GM19043 (cell line): ENCODE measurements around the gene GOLGA8A.
A peak's percentile ranks its signal among the peaks of the same experiment; 100 is the strongest.
"Not testable (repeated sequence)": the region's sequence is repeated elsewhere in the genome, so short reads cannot be mapped to it uniquely, and the experiment has no call there.

Experiments
- ATAC-seq: cut with Tn5 transposase; IDR thresholded peaks from one replicate; pipeline ENCODE4 v1.9.1; 2021; ENCODE audit warnings: low read depth; ENCODE audit not compliant: unreplicated experiment

Gene GOLGA8A

DNA sequence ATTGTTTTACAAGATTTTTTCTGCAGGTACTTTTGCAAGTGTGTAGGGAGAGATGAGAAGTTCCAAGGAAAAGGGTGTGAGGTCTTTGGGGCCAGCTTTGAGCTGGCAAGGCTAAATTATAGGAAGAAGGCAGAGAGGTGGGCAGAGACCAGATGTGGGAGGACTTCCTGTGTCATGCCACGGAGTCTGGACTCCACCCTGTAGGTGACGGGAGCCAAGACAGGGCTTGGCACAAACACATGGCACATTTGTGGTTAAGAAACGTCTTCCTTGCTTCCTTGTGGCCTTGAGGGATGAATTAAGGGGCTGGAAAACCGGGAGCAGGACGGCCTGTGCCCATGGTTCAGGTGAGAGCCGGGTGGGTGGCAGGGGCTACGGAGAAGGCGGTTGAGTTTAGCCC lies 19.2 kb downstream of the GOLGA8A start:
- not testable (repeated sequence) for ATAC-seq

DNA sequence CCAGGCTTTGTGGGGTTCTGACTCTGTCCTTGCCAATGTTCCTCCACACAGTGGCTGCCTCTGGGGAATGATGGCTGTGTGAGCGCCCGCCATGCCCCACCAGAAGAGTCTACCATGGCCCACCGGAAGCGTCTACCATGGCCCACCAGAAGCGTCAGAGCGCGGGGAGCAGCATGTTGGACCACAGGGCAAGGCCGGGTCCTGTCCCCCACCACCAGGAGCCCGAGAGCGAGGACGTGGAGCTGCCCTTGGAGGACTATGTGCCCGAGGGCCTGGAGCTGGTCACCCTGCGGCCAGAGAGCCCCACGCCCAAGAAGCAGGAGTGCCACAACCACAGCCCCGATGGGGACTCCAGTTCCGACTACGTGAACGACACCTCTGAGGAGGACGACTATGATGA lies 28.1 kb downstream of the GOLGA8A start:
- not testable (repeated sequence) for ATAC-seq

GRCh38 chr15:34408973-34409372 lies 28.6 kb downstream of the GOLGA8A start:
- not testable (repeated sequence) for ATAC-seq

- ATAC-seq: peak; percentile 49
Observed at GRCh38 chr15:34403899-34404298, 33.7 kb downstream of the GOLGA8A start.

DNA sequence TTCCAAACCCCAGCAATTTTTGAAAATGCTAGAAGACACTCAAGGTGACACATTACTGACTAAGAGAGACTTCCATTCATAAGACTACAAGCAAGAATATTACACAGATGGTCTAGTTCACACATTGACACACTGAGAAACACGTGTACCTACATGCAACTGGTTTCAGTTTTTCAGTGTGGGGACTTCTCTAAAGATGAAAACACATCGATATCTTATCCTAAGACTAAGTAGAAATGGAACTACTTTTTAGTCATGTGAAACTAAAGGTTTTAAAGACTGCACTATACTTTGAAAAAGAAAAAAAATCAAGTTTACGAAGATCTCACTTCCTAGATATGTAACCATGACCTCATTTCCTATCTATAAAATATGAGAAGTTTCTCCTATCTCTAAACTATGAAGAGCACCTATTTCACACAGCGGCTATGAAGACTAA lies 34.4 kb downstream of the GOLGA8A start:
- ATAC-seq: peak; percentile 65

DNA sequence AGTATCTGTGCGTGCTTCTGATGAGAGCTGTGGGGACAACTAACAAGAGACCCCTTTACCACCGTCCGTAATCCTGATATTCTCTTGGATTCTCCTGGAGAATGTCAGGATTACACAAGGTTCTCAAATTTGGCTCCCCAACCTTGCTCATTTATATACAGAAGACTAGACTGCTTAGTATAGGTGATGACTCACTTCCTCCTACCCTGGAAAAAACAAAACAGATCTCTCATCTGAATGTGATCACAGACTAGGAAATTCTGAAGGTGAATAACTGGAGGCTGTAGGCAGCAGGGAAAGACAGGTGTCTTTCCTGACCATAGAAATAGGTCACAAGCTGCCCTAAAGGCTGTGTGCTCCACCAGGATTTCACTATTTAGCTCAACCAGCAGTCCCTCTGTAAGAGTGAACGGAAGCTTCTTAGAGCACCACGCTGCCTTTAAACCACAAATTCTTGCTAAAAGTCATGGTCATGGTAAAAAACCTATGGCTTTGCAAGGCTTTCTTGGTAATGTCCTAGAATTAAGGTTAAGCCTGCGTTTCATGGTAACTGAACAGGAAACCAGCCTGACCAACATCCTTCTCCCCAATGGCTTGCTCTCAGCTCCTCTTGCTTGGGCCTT lies 39.9 kb downstream of the GOLGA8A start:
- ATAC-seq: not testable (repeated sequence)

- ATAC-seq: not testable (repeated sequence)
Observed at GRCh38 chr15:34392981-34393380, 44.6 kb downstream of the GOLGA8A start.

DNA sequence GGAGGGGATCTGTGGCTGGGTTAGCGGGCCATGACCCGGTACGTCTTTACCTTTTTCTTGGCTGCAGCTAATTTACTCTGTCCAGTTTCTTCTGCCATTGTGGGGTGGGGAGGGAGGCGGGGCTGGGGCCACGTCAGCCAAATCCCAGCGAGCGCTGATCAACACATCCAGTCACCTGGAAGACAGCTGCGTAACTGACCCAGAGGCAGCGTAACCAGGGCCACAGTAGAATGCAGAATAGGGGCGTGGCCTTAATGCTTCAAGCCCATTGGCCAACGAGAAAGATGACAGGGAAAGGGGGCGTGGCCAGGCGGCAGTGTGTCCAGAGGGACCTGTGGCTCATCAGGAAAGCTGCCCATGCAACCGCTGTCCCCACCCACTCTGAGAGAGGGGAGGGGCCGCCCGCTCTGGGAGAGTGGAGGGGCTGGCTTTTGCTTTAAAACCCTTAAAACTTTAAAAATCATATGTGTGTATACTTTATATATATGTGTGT lies 48.0 kb downstream of the GOLGA8A start:
- not testable (repeated sequence) for ATAC-seq
